Globus pallidus (tissue), 1 donor: ENCODE data around the gene AFAP1L2.

ENCODE experiments used
- DNase-seq: peaks from one replicate; pipeline ENCODE4 v3.0.0-alpha.2; 2015; ENCODE audit warnings: low spot score

The AFAP1L2 gene

DNA sequence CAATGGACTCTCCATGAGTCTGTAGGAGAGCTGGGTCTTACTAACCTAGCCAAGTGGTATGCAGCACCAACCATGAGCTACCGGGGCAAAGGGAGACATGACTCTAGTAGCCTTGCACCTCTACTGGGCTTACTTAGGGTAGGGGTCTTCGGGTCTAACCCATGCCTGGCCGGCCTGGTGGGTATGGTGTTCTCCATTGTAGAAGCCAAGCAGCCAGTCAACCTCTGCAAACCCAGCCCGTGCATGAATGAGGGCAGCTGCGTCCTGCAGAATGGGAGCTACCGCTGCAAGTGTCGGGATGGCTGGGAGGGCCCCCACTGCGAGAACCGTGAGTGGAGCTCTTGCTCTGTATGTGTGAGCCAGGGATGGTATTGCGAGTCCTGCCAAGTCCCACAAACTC, 114.3 kb downstream of the AFAP1L2 start:
- DNase-seq, result no peak

DNA sequence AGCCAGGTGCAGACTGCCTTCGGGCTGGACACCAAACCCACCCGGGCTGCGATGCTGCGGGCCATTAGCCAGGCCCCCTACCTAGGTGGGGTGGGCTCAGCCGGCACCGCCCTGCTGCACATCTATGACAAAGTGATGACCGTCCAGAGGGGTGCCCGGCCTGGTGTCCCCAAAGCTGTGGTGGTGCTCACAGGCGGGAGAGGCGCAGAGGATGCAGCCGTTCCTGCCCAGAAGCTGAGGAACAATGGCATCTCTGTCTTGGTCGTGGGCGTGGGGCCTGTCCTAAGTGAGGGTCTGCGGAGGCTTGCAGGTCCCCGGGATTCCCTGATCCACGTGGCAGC, 115.2 kb downstream of the AFAP1L2 start:
- no peak for DNase-seq

DNA sequence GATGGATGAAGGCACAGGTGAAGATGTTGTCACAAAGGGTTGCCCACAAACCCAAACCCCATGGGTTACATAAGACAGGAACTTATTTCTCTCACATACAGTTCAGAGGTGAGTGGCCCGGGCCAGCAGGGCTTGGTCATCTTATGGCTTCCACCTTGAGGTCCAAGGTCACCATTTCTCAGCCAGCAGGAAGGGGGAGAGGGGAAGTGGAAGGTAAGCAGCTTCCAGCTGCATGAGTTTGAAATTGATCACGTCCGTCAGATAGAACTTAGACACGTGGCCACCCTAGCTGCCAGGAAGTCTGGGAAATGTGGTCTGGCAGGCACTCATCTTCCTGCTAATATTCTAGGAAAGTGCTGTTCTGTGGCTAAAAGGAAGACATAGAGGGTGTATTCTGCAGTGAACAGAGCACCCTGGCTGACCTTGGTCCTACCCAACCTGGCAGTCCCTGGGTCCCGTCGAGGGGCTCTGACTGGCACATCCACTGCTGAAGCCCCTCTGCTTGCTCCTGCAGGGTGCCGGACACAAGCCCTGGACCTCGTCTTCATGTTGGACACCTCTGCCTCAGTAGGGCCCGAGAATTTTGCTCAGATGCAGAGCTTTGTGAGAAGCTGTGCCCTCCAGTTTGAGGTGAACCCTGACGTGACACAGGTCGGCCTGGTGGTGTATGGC, 115.7 kb downstream of the AFAP1L2 start:
- no peak for DNase-seq

DNA sequence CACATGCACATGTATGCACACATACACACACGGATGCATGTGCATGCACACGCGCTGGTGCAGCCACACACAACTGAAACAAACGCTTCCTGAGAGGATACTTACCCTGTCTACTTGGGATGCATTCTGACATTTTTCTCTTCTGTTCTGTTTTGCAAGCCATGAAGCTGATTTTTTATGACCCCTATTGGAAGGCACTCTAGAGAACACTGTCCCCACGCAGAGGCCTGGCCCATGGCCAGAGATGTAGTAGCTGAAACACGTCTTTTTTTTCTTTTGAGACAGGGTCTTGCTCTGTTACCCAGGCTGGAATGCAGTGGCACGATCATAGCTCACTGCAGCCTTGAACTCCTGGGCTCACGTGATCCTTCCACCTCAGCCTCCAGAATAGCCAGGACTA, 117.4 kb downstream of the AFAP1L2 start:
- no peak for DNase-seq

DNA sequence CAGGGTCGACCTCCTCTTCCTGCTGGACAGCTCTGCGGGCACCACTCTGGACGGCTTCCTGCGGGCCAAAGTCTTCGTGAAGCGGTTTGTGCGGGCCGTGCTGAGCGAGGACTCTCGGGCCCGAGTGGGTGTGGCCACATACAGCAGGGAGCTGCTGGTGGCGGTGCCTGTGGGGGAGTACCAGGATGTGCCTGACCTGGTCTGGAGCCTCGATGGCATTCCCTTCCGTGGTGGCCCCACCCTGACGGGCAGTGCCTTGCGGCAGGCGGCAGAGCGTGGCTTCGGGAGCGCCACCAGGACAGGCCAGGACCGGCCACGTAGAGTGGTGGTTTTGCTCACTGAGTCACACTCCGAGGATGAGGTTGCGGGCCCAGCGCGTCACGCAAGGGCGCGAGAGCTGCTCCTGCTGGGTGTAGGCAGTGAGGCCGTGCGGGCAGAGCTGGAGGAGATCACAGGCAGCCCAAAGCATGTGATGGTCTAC, 118.3 kb downstream of the AFAP1L2 start:
- no peak for DNase-seq

DNA sequence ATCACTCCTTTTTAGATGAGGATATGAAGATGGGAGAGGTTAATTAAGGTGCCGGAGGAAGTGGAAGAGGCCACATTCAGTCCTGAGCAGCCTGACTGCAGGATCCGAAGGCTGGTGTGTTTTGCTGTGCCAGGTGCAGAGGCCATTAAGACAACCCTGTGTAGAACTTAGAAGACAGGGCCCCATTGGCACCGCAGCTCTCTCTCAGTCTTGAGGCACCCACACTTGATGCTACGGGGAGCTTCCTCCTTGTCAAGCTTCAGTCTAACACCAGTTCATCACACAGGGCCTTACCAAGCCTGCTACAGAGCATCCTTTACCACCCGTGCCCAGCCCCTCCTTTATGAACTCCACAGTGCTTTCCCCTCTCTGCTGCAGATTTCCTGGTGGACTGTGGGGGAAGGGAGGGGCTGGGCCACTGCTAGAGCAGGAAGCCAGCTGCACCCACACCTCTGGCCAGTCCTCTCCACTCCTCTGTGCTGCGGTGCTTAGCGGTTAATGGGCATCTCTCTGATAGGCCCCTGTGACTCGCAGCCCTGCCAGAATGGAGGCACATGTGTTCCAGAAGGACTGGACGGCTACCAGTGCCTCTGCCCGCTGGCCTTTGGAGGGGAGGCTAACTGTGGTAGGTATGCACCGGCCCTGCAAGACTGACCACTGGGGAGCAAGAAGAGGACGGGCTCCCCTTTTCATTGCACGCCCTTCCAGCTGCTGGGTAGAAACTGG, 119.8 kb downstream of the AFAP1L2 start:
- DNase-seq, result no peak

DNA sequence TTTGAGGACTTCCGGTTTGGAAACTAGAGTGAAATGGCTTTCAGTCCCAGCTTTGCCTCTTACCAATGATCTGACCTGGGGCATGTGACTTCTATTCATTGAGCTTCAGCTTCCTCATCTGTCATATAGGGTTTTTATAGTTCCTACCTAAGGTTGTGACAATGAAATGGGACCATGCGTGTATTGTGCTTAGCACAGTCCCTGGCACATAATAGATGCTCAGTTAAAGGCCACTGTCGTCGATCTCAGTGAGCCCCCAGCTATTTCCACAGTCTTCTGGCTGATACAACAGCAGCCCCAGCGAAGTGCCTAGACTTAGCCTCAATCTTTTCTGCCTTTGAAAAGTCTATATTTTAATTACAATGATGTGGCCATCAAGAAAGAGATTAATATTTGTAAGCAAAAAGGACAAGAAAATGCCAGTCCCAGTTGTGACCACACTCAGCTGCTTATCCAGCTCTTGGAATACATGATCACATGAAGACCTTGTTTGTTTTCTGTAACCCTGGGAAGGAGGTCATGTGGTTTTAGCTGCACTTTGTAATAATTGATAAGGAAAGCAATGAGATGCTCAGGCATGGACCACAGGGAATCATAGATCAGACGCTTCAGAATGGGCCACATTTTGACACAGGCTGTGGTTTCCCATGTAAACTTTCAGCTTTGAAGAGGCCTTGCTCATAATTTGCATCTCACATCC, 120.6 kb downstream of the AFAP1L2 start:
- DNase-seq, result no peak

DNA sequence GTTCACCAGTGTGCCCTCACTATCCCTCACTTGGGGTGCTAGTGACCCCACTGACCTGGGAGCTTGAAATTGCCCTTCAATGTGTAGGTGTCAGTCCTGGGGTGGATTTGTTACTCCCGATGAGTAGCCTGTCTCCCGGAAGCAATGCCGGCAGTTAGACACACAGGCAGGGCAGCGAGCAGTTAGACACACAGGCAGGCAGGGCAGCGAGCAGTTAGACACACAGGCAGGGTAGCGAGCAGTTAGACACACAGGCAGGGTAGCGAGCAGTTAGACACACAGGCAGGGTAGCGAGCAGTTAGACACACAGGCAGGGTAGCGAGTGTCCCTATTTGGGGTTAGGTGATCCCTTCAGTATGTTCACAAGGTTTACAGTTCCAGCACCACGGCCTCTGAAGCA, 121.2 kb downstream of the AFAP1L2 start:
- no peak for DNase-seq

DNA sequence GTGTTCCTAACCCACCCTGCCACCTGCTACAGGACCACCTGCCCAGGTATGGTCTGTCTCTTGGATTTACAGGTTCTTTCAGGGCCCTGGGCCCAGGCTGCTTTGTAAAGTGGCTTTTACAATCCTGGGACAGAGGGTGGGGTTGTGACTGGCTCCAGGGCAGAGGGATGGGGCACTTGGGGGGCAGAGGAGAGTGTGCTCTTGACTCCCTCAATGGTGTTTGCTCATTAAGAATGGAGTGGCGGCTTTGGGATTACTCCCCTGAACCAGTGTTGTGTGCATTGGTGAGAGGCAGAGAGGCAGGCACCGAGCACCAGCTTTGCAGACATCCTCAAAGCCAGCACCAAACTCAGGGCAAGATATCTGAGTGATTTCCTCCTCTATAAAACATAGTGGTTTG, 121.8 kb downstream of the AFAP1L2 start:
- DNase-seq, result no peak

DNA sequence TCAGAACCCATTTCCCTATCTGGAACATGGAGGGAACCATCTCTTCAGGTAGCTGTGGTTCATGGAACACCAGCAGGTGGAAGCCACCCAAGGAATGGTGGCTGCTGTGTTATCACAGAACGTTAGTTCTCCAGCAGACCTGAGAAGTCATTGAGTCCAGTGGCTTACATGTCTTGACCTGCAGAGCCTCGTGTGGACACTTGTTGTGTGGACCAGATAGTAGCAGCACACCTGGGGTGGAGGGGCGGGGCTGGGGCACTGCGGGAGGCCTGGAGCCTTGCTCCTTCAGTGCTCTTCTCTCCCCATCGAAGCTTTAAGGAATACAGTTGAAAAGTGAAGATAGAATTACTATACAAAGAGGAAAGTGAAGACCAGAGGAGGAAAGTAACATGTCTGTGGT, 122.8 kb downstream of the AFAP1L2 start:
- DNase-seq, result no peak

DNA sequence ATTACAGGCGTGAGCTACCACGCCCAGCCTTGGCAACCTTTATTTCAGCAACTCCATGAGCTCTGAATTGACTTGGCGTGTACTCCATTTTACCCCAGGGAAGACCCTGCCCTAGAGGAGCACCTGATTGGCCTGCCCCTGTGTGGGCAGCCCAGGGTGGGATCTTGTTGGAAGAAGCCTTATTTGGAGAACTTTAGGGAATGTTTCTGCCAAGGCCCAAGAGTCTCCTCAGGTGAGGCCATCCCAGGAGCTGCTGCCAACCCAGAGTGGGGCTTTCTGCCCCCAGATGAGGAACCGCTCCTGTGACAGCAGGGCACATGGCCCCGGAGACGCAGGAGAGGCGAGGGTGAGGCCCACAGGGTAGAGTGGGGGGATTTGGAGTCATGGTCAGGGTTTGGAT, 123.3 kb downstream of the AFAP1L2 start:
- no peak for DNase-seq

DNA sequence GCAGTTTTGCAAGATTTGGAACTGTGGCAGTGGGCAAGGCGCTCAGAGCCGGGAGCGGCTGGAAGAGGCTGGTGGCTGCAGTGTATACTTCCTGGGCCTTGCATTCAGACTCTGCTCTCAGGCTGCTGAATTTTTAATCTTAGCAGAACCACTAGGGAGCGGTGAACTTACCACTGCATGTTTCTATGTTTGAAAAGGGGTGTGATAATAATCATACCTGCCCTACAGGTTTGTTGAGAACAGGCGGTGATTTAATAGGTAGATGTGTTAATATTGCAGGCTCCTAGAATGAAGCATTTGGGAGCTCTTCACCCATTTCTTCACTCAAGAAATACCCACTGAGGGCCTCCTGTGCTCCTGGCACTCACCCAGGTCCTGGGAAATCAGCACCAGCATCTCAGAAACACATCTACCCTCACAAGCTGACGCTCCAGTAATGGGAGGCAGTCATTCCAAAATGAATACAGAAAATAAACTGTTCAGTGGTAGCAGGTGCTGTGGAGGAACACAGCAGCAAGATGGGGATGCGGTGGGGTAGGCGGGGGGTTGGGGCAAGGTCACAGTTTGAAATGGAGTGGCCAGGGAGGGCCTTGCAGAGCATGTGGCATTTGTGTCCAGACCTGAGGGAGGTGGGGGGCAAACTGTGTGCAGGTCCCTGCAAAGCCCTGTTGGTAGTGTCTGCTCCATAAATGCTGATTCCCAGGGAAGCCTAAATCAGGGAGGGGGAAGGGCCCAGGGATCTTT, 124.2 kb downstream of the AFAP1L2 start:
- no peak for DNase-seq

DNA sequence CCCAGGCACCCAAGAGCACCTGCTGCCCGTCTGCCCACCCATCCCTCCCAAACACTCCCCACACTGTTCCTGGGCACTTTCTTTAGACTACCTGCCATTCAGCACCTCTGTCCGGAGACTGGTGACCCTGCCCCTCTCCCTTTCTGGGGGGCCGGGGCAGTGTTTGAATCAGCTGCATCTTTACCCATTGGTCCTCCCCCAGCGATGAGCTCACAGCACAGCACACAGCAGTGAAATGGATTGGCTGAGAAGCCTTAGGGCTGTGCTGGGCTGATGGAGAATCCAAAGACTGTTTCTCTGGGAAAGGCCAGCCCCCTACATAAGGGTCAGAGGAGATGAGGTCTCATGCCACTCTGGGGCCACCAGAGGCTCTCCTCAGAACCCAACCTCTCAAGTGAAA, 125.0 kb downstream of the AFAP1L2 start:
- DNase-seq, result no peak

DNA sequence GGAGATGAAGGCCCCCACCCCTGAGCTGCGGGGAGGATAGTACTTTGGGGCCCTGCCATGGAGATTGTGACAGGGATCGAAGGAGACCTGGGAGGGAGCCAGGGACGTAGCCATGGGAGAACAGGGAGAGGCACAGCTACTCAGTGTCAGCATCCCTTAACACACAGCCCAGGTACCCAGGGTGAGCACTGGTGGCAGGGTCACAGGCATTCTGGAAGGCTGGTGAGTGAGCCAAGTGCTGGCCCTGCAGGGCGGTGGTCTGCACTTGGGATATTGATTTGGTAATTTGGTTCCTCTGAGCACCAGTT, 125.5 kb downstream of the AFAP1L2 start:
- no peak for DNase-seq

DNA sequence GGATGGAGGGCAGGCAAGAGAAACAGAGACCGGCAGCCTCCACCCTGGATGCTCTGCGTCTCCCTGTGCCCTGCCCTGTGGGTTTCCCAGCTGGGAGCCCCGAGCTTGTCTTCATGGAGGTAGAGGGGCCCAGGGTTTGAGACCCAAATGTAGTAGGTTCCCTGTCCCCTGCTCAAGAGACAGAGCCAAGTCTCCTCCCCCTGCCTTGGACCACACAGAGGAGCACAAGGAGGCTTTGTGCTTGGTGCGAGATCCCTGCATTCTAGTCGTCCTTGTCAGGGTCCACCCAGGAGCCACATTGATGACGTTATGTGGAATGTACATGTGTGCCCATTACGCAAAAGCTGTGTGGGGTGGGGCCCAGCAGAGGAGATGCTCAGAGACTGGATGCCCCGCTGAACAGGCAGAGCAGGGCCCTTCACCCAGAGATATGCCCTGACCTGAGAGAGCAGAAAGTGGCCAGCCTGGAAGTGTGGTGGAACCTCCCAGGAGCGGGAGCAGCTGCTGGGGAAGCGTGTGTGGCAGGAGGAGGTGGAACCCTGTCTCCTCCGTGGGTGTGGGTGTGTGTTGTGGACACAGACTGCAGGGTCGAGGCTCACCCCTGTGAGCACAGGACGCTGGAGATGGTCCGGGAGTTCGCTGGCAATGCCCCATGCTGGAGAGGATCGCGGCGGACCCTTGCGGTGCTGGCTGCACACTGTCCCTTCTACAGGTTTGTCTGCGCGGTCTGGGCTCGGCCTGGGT, 126.0 kb downstream of the AFAP1L2 start:
- DNase-seq, result no peak

DNA sequence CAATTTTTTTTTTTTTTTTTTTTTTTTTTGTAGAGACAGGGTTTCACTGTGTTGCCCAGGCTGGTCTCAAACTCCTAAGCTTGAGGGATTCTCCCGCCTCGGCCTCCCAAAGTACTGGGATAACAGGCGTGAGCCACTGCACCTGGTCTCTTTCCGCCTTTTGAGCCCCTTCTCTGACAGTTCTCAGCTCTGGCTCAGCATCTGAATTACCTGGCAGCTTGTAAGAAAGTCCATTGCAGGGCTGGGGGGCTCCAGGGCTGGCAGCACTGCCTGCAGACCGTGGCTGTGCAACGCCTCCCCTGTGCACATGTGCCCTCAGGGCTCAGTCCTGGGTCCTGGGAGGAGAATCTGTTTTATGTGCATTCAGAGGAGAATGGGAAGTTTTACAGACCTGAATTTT, 127.6 kb downstream of the AFAP1L2 start:
- DNase-seq, result no peak

DNA sequence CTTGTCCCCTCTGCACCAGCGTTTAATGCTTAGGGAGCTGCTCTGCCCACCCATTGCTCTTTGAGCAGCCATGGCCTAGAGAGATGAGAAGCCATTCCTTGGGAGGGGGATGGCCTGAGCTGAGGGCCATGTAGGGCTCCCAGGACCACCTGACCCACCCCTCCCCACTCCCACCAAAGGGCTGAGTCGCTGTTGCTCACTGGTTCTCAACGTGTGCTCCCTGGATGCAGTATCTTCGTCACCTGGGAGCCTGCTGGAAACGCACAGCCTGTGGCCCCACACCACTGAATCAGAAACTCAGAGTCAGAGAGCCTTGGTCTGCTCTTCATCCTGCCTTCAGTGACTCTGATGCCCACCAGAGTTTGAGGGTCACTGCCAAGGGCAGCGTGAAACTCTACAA, 128.2 kb downstream of the AFAP1L2 start:
- DNase-seq, result no peak

DNA sequence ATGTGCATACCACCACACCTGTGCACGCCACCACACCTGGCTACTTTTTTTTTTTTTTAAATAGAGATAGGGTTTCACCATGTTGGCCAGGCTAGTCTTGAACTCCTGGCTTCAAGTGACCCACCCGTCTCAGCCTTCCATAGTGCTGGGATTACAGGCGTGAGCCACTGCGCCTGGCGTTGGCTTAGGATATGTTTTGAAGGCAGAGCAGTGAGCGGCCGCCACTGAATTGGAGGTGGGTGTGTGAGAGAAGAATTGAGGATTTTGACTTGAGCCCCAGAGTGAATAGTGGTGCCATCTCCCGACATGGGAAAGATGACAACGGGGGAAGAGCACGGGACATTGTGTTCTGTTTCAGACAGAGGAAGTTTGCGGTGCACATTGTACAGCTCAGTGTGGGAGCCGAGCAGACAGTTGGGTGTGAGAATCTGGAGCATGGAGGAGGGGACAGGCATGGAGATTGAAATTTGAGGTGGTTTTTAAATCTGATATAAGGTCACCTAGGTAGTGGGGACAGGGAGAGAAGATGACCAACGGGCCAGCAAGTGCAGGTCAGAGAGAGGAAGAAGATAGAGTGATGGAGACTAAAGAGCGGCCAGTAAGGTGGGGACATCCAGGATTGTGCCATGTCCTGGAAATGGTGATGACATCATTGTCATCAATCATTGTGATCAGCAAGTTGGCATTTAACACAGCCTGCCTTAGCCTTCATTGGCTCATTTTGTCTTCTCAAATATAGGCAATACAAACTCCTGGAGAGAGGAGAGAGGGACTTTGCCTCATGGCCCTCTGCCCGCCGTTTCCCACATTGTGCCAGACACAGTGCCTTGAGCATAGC, 129.5 kb downstream of the AFAP1L2 start:
- DNase-seq, result no peak

DNA sequence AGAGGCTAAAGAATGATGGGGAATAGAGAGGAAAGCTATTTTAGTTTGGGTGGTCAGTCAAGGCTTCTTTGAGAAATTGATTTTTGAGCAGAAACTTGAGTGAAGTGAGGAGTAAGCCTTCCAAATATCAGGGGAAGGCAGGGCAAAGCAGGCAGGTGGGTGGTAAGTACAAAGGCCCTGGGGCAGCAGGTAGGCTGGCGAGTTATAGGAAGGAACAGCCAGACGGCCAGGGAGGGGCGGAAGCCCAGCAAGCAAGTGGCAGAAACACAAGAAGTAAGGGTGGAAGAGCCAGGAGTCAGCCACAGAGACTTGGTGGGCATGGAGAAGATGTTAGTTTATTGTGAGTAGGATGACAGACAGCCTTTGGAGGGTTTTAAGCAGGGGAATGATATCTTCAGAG, 130.4 kb downstream of the AFAP1L2 start:
- no peak for DNase-seq

DNA sequence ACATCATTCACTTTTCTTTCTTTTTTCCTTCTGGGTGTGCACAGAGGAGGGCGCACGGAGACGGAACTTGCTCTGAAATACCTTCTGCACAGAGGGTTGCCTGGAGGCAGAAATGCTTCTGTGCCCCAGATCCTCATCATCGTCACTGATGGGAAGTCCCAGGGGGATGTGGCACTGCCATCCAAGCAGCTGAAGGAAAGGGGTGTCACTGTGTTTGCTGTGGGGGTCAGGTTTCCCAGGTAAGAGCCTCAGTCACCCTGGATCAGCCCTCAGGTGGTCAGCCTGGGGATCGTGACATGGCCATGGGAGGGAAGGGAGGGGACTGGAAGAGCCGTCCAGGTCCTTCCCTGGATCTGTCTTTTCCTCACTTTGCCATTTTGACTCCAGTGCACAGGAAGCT, 131.6 kb downstream of the AFAP1L2 start:
- no peak for DNase-seq

DNA sequence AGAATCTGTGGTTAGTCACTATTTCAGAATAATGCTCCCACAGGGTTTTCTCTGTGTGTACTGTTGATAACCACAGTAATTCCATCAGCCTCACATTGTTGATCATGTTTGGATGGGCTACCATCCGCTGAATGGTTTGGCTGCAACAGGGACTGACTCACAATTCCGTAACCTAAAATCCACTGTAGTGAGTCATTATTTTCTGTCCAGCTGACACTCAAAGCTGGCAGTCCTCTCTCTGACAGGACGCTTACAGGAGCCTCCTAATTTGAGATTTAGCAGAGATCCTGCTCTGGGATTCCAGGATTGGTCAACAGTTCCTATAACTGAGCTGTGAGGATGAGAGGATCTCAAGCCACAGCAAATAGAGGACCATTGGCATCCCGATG, 132.5 kb downstream of the AFAP1L2 start:
- DNase-seq, result no peak
